GM20431 (cell line): Measurements from ENCODE around the gene ELSPBP1.

Experiments used
- in situ Hi-C: fragments of 300-500 bp; cut with MseI, MboI; formaldehyde crosslinking; loops from one replicate; pipeline ENCODE4 v1.15.0; 2020; ENCODE audit warnings: low sequenced_read_pairs; ENCODE audit not compliant: unreplicated experiment

The ELSPBP1 gene

GRCh38 chr19:47994209-47994802, at the start of gene ELSPBP1:
Gene ELSPBP1, plus strand, starts transcription at chr19:47994632. Its CDS starts 14,036 bp downstream, at chr19:48008668.
- in situ Hi-C loops: no loop called here

- in situ Hi-C loops: loop anchor here (25.0 kb wide), 2 partner anchors 212 to 337 kb away; partner anchors contain the start of genes LIG1 and ZSWIM9
Observed at GRCh38 chr19:47949852-47950521, 44.4 kb upstream of the ELSPBP1 start.

- in situ Hi-C loops: loop anchor here (25.0 kb wide), 2 partner anchors 210 to 335 kb away; partner anchors contain the start of genes LIG1 and ZSWIM9
Observed at GRCh38 chr19:47952132-47952531, 42.3 kb upstream of the ELSPBP1 start.

- in situ Hi-C loops: loop anchor here (25.0 kb wide), 2 partner anchors 206 to 331 kb away; partner anchors contain the start of genes LIG1 and ZSWIM9
Observed at GRCh38 chr19:47955936-47956335, 38.5 kb upstream of the ELSPBP1 start.

- in situ Hi-C loops: loop anchor here (25.0 kb wide), 2 partner anchors 189 to 314 kb away; partner anchors contain the start of genes LIG1 and ZSWIM9
Observed at GRCh38 chr19:47973529-47973928, 20.9 kb upstream of the ELSPBP1 start.

- in situ Hi-C loops: no loop called here
Observed at GRCh38 chr19:47991191-47991808, 3.1 kb upstream of the ELSPBP1 start.

- in situ Hi-C loops: no loop called here
Observed at GRCh38 chr19:47992070-47992469, 2.4 kb upstream of the ELSPBP1 start, which contains the start of gene BSPH1. Gene BSPH1, minus strand, starts transcription at chr19:47992170. Its CDS starts 89 bp downstream, at chr19:47992081.

- in situ Hi-C loops: no loop called here
Observed at GRCh38 chr19:47996230-47996727, 1.8 kb downstream of the ELSPBP1 start.

- in situ Hi-C loops: no loop called here
Observed at GRCh38 chr19:47998800-47999199, 4.4 kb downstream of the ELSPBP1 start.

GRCh38 chr19:48000846-48001245, 6.4 kb downstream of the ELSPBP1 start:
- in situ Hi-C loops: no loop called here

GRCh38 chr19:48004236-48004635, 9.8 kb downstream of the ELSPBP1 start:
- in situ Hi-C loops: no loop called here

- in situ Hi-C loops: no loop called here
Observed at GRCh38 chr19:48006762-48007161, 12.3 kb downstream of the ELSPBP1 start.

GRCh38 chr19:48010932-48011758, 16.7 kb downstream of the ELSPBP1 start:
- in situ Hi-C loops: no loop called here

- in situ Hi-C loops: no loop called here
Observed at GRCh38 chr19:48020686-48021085, 26.3 kb downstream of the ELSPBP1 start.

GRCh38 chr19:48023011-48023410, 28.6 kb downstream of the ELSPBP1 start:
- in situ Hi-C loops: no loop called here

GRCh38 chr19:48023518-48023917, 29.1 kb downstream of the ELSPBP1 start:
- in situ Hi-C loops: no loop called here

GRCh38 chr19:48025480-48025879, 31.0 kb downstream of the ELSPBP1 start:
- in situ Hi-C loops: no loop called here

GRCh38 chr19:48029431-48029830, 35.0 kb downstream of the ELSPBP1 start:
- in situ Hi-C loops: no loop called here

- in situ Hi-C loops: no loop called here
Observed at GRCh38 chr19:48030073-48030472, 35.6 kb downstream of the ELSPBP1 start.

GRCh38 chr19:48033604-48034003, 39.2 kb downstream of the ELSPBP1 start:
- in situ Hi-C loops: no loop called here
